ENCODE measurements around the gene GJC2.

GRCh38 chr1:228139406-228139930, 10.3 kb upstream of the GJC2 start:
- TF ChIP-seq EP300 (IDR thresholded peaks at IDR 0.05), result no peak
- no peak for TF ChIP-seq CTCF (IDR thresholded peaks at IDR 0.05)

Data from tibial nerve (tissue), 4 donors.